H9 (cell line): ENCODE results near the gene RSPH3. TPM values are rescaled to one million over a fixed set of nuclear protein-coding genes. Genes with fewer than 3 reads are reported as not detected.
"Not testable (repeated sequence)": the region's sequence is repeated elsewhere in the genome, so short reads cannot be mapped to it uniquely, and the experiment has no call there.

Source experiments
- DNase-seq: peaks from one replicate; pipeline ENCODE4 v3.0.0-alpha.2; 2017
- H2AFZ ChIP-seq: one replicate; pipeline ENCODE4 v1.6.1; 2013; ENCODE audit warnings: mild to moderate bottlenecking, low read length, control low read depth, moderate library complexity
- H2AK5ac ChIP-seq: 2 replicates; pipeline ENCODE4 v1.6.1; 2013; ENCODE audit warnings: low read length, control low read depth, mixed read lengths; ENCODE audit not compliant: insufficient read length
- H2BK120ac ChIP-seq: one replicate; pipeline ENCODE4 v1.6.1; 2013; ENCODE audit warnings: low read depth, mild to moderate bottlenecking, low read length, control low read depth, inconsistent platforms; ENCODE audit not compliant: poor library complexity, severe bottlenecking
- H2BK12ac ChIP-seq: 2 replicates; pipeline ENCODE4 v1.6.1; 2013; ENCODE audit warnings: low read length, control low read depth, mixed read lengths, low read depth; ENCODE audit not compliant: insufficient read length
- H2BK15ac ChIP-seq: 2 replicates; pipeline ENCODE4 v1.6.1; 2013; ENCODE audit warnings: low read depth, low read length, control low read depth
- H2BK20ac ChIP-seq: one replicate; pipeline ENCODE4 v1.6.1; 2013; ENCODE audit warnings: low read depth, mild to moderate bottlenecking, low read length, control low read depth, inconsistent platforms; ENCODE audit not compliant: poor library complexity, severe bottlenecking
- H2BK5ac ChIP-seq: 2 replicates; pipeline ENCODE4 v1.6.1; 2013; ENCODE audit warnings: low read length, control low read depth, mixed read lengths; ENCODE audit not compliant: insufficient read length
- H3K14ac ChIP-seq: 2 replicates; pipeline ENCODE4 v1.6.1; 2013; ENCODE audit warnings: low read length, control low read depth; ENCODE audit not compliant: insufficient read depth
- H3K18ac ChIP-seq: 2 replicates; pipeline ENCODE4 v1.6.1; 2013; ENCODE audit warnings: low read depth, mild to moderate bottlenecking, mixed read lengths, low read length, control low read depth; ENCODE audit not compliant: insufficient read length
- H3K23ac ChIP-seq: 2 replicates; pipeline ENCODE4 v1.6.1; 2013; ENCODE audit warnings: low read length, control low read depth, mixed read lengths, low read depth; ENCODE audit not compliant: insufficient read length
- H3K23me2 ChIP-seq: 2 replicates; pipeline ENCODE4 v1.6.1; 2013; ENCODE audit warnings: low read depth, mild to moderate bottlenecking, mixed read lengths, low read length, control low read depth; ENCODE audit not compliant: insufficient read length, poor library complexity, severe bottlenecking
- H3K27ac ChIP-seq: 2 replicates; pipeline ENCODE4 v1.5.1; 2013; ENCODE audit warnings: low read length, control low read depth, mixed read lengths, low read depth; ENCODE audit not compliant: insufficient read length
- H3K27me3 ChIP-seq: 2 replicates; pipeline ENCODE4 v1.6.1; 2013; ENCODE audit warnings: low read length, control low read depth, inconsistent platforms; ENCODE audit not compliant: insufficient read depth
- H3K4ac ChIP-seq: 2 replicates; pipeline ENCODE4 v1.6.1; 2013; ENCODE audit warnings: low read depth, mild to moderate bottlenecking, control low read depth, inconsistent platforms, low read length, moderate library complexity
- H3K4me1 ChIP-seq: 2 replicates; pipeline ENCODE4 v1.6.1; 2013; ENCODE audit warnings: low read length, control low read depth, inconsistent platforms; ENCODE audit not compliant: insufficient read depth
- H3K4me2 ChIP-seq: 2 replicates; pipeline ENCODE4 v1.6.1; 2013; ENCODE audit warnings: low read length, control low read depth, mixed read lengths; ENCODE audit not compliant: insufficient read length, insufficient read depth
- H3K56ac ChIP-seq: 2 replicates; pipeline ENCODE4 v1.6.1; 2013; ENCODE audit warnings: low read depth, mild to moderate bottlenecking, mixed read lengths, low read length, control low read depth; ENCODE audit not compliant: insufficient read length
- H3K79me1 ChIP-seq: 2 replicates; pipeline ENCODE4 v1.6.1; 2013; ENCODE audit warnings: low read depth, mild to moderate bottlenecking, moderate library complexity, low read length, control low read depth, inconsistent platforms; ENCODE audit not compliant: insufficient read depth, poor library complexity, severe bottlenecking
- H3K79me2 ChIP-seq: 2 replicates; pipeline ENCODE4 v1.6.1; 2013; ENCODE audit warnings: low read length, control low read depth, inconsistent platforms; ENCODE audit not compliant: insufficient read depth
- H3K9ac ChIP-seq: 2 replicates; pipeline ENCODE4 v1.6.1; 2013; ENCODE audit warnings: low read length, control low read depth, mixed read lengths; ENCODE audit not compliant: insufficient read length; ENCODE audit errors: extremely low read depth
- H3K9me3 ChIP-seq: one replicate; pipeline ENCODE4 v1.6.1; 2013; ENCODE audit warnings: low read depth, low read length, inconsistent platforms; ENCODE audit not compliant: control insufficient read depth
- H3T11ph ChIP-seq: one replicate; pipeline ENCODE4 v1.6.1; 2013; ENCODE audit warnings: mild to moderate bottlenecking, low read length, control low read depth, inconsistent platforms
- H4K20me1 ChIP-seq: one replicate; pipeline ENCODE4 v1.6.1; 2013; ENCODE audit not compliant: control insufficient read depth, insufficient read length, insufficient read depth
- H4K5ac ChIP-seq: 2 replicates; pipeline ENCODE4 v1.6.1; 2013; ENCODE audit warnings: low read depth, mild to moderate bottlenecking, mixed read lengths, low read length, control low read depth; ENCODE audit not compliant: insufficient read length
- H4K8ac ChIP-seq: replicated peaks from 2 replicates; pipeline ENCODE4 v1.6.1; 2013; ENCODE audit warnings: low read length, control low read depth, mixed read lengths, low read depth; ENCODE audit not compliant: insufficient read length
- H4K91ac ChIP-seq: 2 replicates; pipeline ENCODE4 v1.6.1; 2013; ENCODE audit warnings: low read depth, mild to moderate bottlenecking, moderate library complexity, mixed read lengths, low read length, control low read depth; ENCODE audit not compliant: insufficient read length
- H3K27ac Mint-ChIP-seq, 3 experiments: 2 replicates in 2 of 3; 3 replicates in 1 of 3; pipeline ENCODE4 v1.8.0; 2020 to 2021; ENCODE audit warnings: mixed read lengths in 3 of 3, mild to moderate bottlenecking in 1 of 3, moderate library complexity in 1 of 3
- H3K27me3 Mint-ChIP-seq: 2 replicates; pipeline ENCODE4 v1.8.0; 2021; ENCODE audit warnings: low read depth, mild to moderate bottlenecking, moderate library complexity, mixed read lengths
- H3K36me3 Mint-ChIP-seq, 3 experiments: 2 replicates in 2 of 3; 3 replicates in 1 of 3; pipeline ENCODE4 v1.8.0; 2020 to 2021; ENCODE audit warnings: low read depth in 3 of 3, mixed read lengths in 3 of 3; ENCODE audit not compliant: insufficient read depth in 1 of 3
- H3K4me1 Mint-ChIP-seq, 2 experiments: 2 replicates each; pipeline ENCODE4 v1.8.0; 2020; ENCODE audit warnings: mixed read lengths in 2 of 2
- H3K4me3 Mint-ChIP-seq, 2 experiments: 2 replicates in 1 of 2; 3 replicates in 1 of 2; pipeline ENCODE4 v1.8.0; 2020 to 2021; ENCODE audit warnings: mild to moderate bottlenecking in 2 of 2, mixed read lengths in 2 of 2, moderate library complexity in 1 of 2
- H3K9me3 Mint-ChIP-seq, 2 experiments: 2 replicates in 1 of 2; 3 replicates in 1 of 2; pipeline ENCODE4 v1.8.0; 2020; ENCODE audit warnings: mild to moderate bottlenecking in 2 of 2, mixed read lengths in 2 of 2, moderate library complexity in 1 of 2
- WGBS: extraction: QIAGEN DNeasy Blood & Tissue Kit; methylation state at CpG from one replicate; pipeline ENCODE4 v1.1.7; 2013; ENCODE audit warnings: missing lambda C conversion rate, low lambda C conversion rate, mixed read lengths; ENCODE audit not compliant: insufficient read length; ENCODE audit errors: extremely low coverage; 5-methylcytosine and 5-hydroxymethylcytosine counted together
- total RNA-seq: library from RNA; stranded (reverse); gene quantifications from 2 replicates; pipeline ENCODE4 v1.2.1, GENCODE V29; 2021

The RSPH3 gene
- total RNA-seq, 1 experiment from 2014 or later = 2.2 TPM

DNA sequence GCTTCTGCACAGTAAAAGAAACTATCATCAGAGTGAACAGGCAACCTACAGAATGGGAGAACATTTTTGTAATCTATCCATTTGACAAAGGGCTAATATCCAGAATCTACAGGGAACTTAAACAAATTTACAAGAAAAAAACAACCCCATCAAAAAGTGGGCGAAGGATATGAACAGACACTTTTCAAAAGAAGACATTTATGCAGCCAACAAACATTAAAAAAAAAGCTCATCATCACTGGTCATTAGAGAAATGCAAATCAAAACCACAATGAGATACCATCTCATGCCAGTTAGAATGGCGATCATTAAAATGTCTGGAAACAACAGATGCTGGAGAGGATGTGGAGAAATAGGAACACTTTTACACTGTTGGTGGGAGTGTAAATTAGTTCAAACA, 48.4 kb downstream of the RSPH3 start:
- not testable (repeated sequence) for H3K4ac ChIP-seq, H3K36me3 Mint-ChIP-seq, H4K5ac ChIP-seq, H3K23me2 ChIP-seq, H3K79me2 ChIP-seq, H3K27me3 ChIP-seq, H2BK12ac ChIP-seq, H3K4me1 ChIP-seq, H2AFZ ChIP-seq, H4K91ac ChIP-seq, H3K14ac ChIP-seq, H2AK5ac ChIP-seq, H2BK5ac ChIP-seq, H3K27me3 Mint-ChIP-seq, H3K56ac ChIP-seq, H3K9me3 ChIP-seq, H3K18ac ChIP-seq, H3K79me1 ChIP-seq, H4K20me1 ChIP-seq, H2BK120ac ChIP-seq, H2BK15ac ChIP-seq, H3K4me2 ChIP-seq, H3T11ph ChIP-seq, H4K8ac ChIP-seq, H3K4me1 Mint-ChIP-seq, DNase-seq, H3K27ac Mint-ChIP-seq, H3K23ac ChIP-seq, H3K9ac ChIP-seq, H3K4me3 Mint-ChIP-seq, H3K9me3 Mint-ChIP-seq, H2BK20ac ChIP-seq, H3K27ac ChIP-seq
- no CpG with 5 or more reads among the region's 2 CpGs for WGBS
